GM19351 (cell line): Measurements from ENCODE around the gene ZEB2.

Experiments used
- ATAC-seq: cut with Tn5 transposase; IDR thresholded peaks from one replicate; pipeline ENCODE4 v1.9.1; 2021; ENCODE audit warnings: mild to moderate bottlenecking, moderate library complexity; ENCODE audit not compliant: unreplicated experiment

ZEB2 gene

GRCh38 chr2:144430722-144431391, 89.1 kb downstream of the ZEB2 start:
- peak; percentile 98 for ATAC-seq

- no peak for ATAC-seq
Measured at GRCh38 chr2:144429396-144430112, 90.4 kb downstream of the ZEB2 start.

GRCh38 chr2:144426981-144427479, 92.9 kb downstream of the ZEB2 start:
- ATAC-seq, result no peak

GRCh38 chr2:144426355-144426754, 93.6 kb downstream of the ZEB2 start:
- ATAC-seq, result no peak

- no peak for ATAC-seq
Measured at GRCh38 chr2:144424559-144425240, 95.2 kb downstream of the ZEB2 start.

GRCh38 chr2:144421606-144422510, 98.1 kb downstream of the ZEB2 start:
- no peak for ATAC-seq

GRCh38 chr2:144419218-144419617, 100.7 kb downstream of the ZEB2 start:
- no peak for ATAC-seq

GRCh38 chr2:144415386-144415785, 104.5 kb downstream of the ZEB2 start:
- ATAC-seq, result no peak

GRCh38 chr2:144414324-144414845, 105.5 kb downstream of the ZEB2 start:
- ATAC-seq, result peak; percentile 87

GRCh38 chr2:144412709-144413108, 107.2 kb downstream of the ZEB2 start:
- no peak for ATAC-seq

GRCh38 chr2:144411473-144411872, 108.4 kb downstream of the ZEB2 start:
- ATAC-seq, result no peak

- no peak for ATAC-seq
Measured at GRCh38 chr2:144409241-144409640, 110.7 kb downstream of the ZEB2 start.

GRCh38 chr2:144407262-144407661, 112.7 kb downstream of the ZEB2 start:
- no peak for ATAC-seq

- no peak for ATAC-seq
Measured at GRCh38 chr2:144405982-144406788, 113.7 kb downstream of the ZEB2 start.

- ATAC-seq, result no peak
Measured at GRCh38 chr2:144405321-144405720, 114.6 kb downstream of the ZEB2 start.

- ATAC-seq, result no peak
Measured at GRCh38 chr2:144404586-144405314, 115.2 kb downstream of the ZEB2 start.

GRCh38 chr2:144403933-144404332, 116.0 kb downstream of the ZEB2 start:
- ATAC-seq, result no peak

GRCh38 chr2:144402251-144402650, 117.7 kb downstream of the ZEB2 start:
- no peak for ATAC-seq

- ATAC-seq, result no peak
Measured at GRCh38 chr2:144401036-144401435, 118.9 kb downstream of the ZEB2 start.
